Measurements from ENCODE around the gene PSMD4.

The PSMD4 gene

DNA sequence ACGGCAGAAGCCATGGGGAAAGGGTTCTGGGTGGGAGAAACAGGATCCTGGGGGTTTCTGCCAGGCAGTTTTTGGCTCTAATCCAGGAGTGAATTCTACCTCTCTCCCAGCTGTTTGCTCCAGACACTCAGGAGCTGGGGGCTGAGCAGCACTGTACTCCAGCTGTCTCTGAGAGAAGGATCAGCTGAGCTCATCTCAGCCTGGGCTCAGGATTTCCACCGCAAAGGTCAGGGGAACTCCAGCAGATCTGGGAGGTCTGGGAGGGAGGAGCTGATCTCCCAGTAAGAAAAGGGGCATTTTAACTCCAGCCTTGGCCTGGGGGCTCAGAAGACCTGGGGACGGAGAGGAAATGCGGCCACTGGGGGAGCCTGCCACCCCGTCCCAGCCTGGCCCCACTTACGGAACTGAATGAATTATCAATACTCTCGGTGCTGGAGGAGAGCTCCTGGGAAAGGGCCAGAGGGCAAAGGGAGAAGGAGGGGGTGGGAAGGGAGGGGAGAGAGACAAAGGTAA, 55.3 kb downstream of the PSMD4 start:
- no peak for DNase-seq

DNA sequence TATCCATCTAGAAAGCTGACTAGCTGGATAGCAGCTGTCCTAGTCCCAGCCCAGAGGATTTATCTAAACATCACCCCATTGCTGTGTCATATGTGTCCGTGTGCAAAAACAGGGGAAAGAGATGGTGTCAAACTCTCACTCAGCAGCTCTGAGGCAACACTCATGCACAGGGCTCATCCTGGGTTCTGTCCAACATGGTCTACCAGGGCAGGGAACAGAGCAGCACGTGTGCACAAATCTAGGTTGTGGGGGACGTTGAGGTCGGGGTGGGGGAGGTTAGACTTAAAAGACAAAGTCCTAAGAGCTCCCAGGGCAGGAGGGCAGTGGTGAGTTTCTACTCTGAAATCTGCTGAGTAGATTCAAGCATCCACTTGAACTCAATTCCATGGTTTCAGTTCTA, 56.5 kb downstream of the PSMD4 start:
- no peak for DNase-seq

DNA sequence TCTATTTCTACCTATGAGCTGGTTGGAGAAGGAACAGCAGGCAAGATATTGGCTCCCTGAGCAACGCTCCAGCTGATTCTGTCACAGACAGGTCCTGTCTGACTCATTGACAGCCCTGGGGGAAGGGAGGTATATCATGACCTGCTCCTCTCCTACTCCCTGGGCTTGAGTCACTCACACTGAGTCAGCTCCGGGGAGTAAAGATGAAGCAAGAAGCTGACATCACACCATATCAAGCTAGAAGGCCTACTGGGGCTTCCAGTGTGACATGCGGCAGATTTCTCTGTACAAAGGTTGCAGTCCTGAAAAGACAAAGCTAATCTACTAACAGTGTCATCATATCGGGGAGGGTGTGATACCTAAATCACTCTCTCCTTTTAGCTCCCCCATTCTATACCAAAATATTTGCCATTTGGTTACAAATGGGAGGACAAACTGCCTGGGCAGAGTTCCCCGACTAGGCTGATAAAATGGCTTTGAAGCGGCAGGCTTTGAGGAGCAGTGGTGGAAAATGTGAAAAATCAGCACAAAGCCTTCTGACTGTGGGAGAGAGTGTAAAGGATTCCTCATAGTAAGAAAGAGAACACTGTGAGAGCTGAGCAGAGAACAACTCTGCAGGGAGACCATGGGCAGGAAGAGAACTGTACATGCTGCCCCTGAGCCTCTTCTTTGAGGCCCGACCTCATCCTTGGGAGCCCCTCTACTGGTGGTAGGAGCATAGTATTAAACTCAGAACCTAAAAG, 57.2 kb downstream of the PSMD4 start:
- peak; percentile 84 for DNase-seq

DNA sequence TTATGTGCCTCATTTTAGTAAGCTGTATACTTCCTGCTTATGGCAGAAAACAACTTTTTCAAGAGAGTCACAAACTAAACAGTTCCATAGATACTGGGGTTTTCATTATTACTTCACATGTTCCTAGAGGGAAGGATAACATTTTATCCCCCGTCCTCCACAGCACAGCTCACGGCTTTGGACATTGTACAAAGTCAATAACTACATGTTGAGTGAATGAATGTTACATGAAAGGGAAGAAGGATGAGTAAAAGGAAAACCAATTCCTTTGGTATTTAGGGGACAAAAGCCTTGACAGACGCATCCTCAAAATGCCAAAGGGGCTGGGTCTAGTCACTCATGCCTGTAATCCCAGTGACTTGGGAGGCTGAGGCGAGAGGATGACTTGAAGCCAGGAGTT, 57.9 kb downstream of the PSMD4 start:
- no peak for DNase-seq

DNA sequence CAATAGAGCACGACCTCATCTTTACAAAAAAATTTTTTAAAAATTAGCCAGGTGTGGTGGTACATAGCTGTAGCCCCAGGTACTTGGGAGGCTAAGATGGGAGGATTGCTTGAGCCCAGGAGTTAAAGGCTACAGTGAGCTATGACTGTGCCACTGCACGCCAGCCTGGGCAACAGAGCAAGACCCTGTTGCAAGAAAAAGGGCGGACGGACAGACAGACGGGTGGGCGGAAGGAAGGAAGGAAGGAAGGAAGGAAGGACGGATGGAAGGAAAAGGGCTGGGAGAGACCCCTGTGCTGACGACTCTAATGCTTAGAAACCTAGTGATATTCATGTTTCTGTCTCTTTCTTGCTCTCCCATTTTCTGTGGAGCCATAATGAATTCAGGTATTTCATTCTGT, 58.3 kb downstream of the PSMD4 start:
- no peak for DNase-seq

DNA sequence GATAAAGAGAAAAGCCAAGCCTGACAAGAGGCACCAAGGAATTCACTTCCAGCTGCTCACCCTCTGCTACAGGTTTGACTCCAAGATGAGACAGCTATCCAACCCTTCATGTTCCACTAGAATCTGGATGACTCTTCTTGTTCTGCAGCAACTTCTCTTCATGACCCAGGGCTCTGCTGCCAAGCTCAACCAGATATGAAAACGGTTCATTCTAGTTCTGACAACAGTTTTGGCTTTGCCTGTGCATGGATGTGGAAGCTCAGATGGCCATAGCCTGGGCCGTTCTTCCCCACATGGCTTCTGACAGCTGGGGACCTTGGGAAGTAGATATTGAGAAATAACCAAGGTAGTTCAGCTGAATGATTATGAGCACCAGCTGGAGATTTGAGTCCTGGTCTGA, 59.0 kb downstream of the PSMD4 start:
- DNase-seq: no peak

DNA sequence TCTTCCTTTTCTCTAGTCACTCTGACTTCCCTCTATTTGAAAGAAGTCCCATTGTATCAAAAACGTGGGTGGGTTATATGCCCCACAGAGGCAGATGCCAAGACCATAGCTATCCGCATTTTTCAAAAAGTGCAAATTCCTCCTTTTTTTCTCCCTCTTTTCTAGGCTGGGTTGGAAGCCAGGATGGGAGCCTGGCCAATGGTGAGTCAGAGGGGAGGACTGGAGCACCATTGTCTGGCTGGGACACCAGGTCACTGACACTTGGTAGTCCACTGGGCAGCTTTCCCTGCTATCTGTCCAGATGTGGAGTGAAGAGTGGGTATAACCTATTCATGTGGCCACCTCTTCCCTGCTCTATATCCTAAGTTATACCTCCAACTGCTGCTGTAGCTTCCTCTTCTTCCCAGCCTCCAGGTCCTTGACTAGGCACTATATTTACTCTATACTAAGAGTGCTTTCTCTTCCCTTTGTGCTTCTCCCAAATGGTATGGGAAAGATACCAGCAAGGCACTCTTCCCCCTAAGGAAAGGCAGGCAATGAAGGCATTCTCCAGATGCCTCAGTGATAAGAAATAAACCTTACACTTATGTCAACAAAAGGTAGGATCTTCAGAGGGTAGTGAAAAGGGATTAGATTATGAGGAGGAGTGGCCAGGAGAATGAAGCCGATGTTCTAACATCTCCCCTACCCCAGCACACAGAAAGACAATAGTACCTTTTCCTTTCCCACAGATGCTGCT, 59.8 kb downstream of the PSMD4 start:
- no peak for DNase-seq

DNA sequence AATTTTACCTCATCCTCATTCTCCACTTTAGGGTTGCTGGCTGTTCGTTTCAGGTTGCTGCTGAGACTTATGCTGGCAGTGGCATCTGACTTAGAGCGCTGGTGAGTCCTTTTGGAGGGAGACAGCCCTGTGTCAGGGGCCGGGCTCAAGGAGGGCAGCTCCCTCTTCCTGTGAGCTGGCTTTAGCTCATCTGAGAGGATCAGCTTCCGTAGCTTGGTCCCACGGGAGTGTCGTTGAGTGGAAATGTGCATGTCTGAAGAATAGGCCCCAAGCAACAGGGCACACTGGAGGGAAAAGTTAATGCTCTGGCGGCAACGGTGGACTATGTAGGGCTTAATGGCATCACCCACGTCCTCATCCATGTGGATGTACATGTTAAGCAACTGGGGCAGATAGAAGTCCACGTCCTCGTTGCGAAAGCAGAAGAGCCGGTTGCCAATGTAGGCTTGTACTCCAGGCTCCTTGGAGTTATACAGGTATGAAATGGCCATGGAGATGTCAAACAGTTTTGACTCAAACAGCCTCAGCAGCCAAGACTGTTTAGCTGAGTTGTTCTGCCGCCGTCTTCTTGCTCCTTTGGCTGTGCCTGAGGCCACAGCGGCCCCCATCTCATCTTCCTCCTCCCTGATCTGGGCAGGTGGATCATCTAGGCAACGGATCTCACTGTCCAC, 61.2 kb downstream of the PSMD4 start:
- no peak for DNase-seq
